ENCODE data around the gene TAF5.

The TAF5 gene

DNA sequence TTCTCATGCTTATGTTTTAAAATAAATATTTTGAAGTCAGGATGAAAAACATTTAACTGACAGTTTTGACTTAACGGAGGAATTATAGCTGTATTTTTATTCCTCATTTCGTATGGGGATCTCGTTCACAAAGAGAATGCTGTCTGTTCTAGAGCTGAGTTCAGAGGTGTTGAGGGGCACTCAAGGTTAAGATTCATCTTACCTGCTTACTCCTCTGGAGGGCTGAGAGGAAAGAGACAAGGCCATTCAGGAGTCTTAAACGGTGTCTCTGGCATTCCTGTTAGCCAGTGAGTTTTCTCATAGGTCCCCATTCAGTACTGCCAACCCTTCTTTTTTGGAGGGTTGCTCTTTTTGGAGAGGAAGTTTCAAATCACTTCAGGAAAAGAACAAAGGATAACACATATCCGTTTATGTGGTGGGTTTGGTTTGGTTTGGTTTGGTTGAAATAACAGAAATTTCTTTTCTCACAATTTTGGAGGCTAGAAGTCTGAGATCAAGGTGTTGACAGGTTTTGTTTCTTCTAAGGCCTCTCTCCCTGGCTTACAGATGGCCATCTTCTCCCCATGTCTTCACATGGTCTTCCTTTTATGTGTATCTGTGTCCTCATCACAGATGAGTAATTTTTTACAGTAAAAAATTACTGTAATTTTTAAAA is 61.3 kb downstream of the TAF5 start:
- TF ChIP-seq, protein P1, sequence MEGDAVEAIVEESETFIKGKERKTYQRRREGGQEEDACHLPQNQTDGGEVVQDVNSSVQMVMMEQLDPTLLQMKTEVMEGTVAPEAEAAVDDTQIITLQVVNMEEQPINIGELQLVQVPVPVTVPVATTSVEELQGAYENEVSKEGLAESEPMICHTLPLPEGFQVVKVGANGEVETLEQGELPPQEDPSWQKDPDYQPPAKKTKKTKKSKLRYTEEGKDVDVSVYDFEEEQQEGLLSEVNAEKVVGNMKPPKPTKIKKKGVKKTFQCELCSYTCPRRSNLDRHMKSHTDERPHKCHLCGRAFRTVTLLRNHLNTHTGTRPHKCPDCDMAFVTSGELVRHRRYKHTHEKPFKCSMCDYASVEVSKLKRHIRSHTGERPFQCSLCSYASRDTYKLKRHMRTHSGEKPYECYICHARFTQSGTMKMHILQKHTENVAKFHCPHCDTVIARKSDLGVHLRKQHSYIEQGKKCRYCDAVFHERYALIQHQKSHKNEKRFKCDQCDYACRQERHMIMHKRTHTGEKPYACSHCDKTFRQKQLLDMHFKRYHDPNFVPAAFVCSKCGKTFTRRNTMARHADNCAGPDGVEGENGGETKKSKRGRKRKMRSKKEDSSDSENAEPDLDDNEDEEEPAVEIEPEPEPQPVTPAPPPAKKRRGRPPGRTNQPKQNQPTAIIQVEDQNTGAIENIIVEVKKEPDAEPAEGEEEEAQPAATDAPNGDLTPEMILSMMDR (IDR thresholded peaks at IDR 0.05; ENCODE audit: insufficient read depth, missing control alignments) = no peak
- DNase-seq (ENCODE audit: insufficient read length, low spot score) = no peak

DNA sequence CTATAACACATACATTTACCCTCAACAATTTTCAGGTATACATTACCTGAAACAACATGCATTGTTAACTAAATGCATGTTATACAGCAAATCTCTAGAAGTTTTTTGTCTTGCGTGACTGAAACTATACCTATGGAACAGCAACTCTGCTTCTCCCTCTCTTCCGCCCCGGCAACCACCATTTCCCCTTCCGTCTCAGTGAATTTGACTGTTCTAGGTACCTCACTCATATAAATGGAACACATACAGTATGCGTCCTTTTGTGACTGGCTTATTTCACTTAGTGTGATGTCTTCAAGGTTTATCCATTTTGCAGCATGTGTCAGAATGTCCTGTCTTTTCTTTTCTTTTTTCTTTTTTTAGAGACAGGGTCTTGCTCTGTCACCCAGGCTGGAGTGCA is 61.9 kb downstream of the TAF5 start:
- no peak for FAIRE-seq
- no peak for DNase-seq (ENCODE audit: insufficient read length, low spot score)

More for the DNA sequence above, 61.3 kb downstream of the TAF5 start:
- FAIRE-seq = peak; percentile 6

DNA sequence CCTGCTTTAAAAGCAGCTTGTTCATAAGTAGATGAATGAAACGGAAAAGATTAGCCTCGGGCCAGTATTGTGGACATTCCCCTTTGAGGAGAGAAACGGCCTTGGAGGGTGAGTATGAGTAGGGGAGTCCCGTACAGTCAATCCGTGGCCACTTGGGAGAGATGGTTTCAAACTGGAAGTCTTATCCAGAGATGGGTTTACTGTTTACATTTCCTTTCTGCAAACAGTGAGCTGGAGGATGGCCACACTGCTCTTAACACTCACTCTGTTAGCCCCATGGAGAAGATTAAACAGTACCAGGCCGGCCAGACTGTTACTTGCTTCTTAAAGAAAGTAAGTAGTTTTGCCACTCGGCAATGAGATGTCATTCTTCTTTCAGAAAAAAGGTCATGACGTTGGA is 64.1 kb downstream of the TAF5 start:
- DNase-seq (ENCODE audit: insufficient read length, low spot score) = no peak
- FAIRE-seq = no peak
- TF ChIP-seq, protein P1 (IDR thresholded peaks at IDR 0.05; ENCODE audit: insufficient read depth, missing control alignments) = no peak

More for the DNA sequence above, 61.9 kb downstream of the TAF5 start:
- TF ChIP-seq, protein P1 (IDR thresholded peaks at IDR 0.05; ENCODE audit: insufficient read depth, missing control alignments) = no peak

DNA sequence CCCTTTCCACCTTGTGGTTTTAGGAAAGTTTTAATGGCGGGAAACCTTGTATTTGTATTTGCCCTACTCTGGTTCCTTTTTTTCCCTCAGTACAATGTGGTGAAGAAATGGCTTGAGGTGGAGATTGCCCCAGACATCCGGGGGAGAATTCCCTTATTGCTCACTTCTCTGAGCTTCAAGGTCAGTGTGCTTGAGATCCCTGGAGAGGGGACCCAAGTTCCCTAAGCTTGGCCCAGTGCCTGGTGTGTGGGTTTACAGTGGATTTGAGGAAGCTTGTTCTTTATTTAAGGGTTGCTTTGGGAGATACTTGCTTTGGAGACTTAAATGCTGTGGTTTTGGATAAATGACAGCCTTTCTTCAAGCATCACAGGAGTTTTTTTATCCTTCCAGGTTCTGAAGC is 66.1 kb downstream of the TAF5 start:
- no peak for DNase-seq (ENCODE audit: insufficient read length, low spot score)
- FAIRE-seq = no peak
- TF ChIP-seq, protein P1 (IDR thresholded peaks at IDR 0.05; ENCODE audit: insufficient read depth, missing control alignments) = no peak
